GM23338 (cell line): ENCODE measurements around the gene MTAP. TPM values are rescaled to one million over a fixed set of nuclear protein-coding genes. Genes with fewer than 3 reads are reported as not detected.

Experiments used
- ATAC-seq: fragments of 200-7000 bp; cut with Tn5 transposase; 3 replicates; pipeline ENCODE4 v1.9.1; 2020
- DNase-seq: peaks from one replicate; pipeline ENCODE4 v3.0.0-alpha.2; 2015; ENCODE audit warnings: low spot score
- H2AFZ ChIP-seq: fragments of 200-600 bp; sonication (generic); 2 replicates; pipeline ENCODE4 v1.8.0; 2016; ENCODE audit warnings: antibody characterized with exemption, mild to moderate bottlenecking, moderate library complexity
- H3F3A ChIP-seq: fragments of 200-600 bp; sonication (generic); replicated peaks from 2 replicates; pipeline ENCODE4 v1.8.0; 2017; ENCODE audit warnings: antibody characterized with exemption, mixed run types, low read depth
- H3K27ac ChIP-seq: fragments of 200-600 bp; sonication (generic); 2 replicates; pipeline ENCODE4 v1.6.1; 2016; ENCODE audit warnings: low read depth
- H3K27me3 ChIP-seq: fragments of 200-600 bp; sonication (generic); 2 replicates; pipeline ENCODE4 v1.8.0; 2016; ENCODE audit warnings: mild to moderate bottlenecking, mixed run types, moderate library complexity; ENCODE audit not compliant: insufficient read depth
- H3K36me3 ChIP-seq: fragments of 200-600 bp; sonication (generic); 2 replicates; pipeline ENCODE4 v1.8.0; 2016; ENCODE audit warnings: mild to moderate bottlenecking; ENCODE audit not compliant: insufficient read depth
- H3K4me1 ChIP-seq: fragments of 200-600 bp; sonication (generic); 2 replicates; pipeline ENCODE4 v1.8.0; 2016; ENCODE audit warnings: mild to moderate bottlenecking, moderate library complexity; ENCODE audit not compliant: insufficient read depth
- H3K4me2 ChIP-seq: fragments of 200-600 bp; sonication (generic); 2 replicates; pipeline ENCODE4 v1.7.1; 2017; ENCODE audit warnings: mixed run types
- H3K4me3 ChIP-seq: fragments of 200-600 bp; sonication (generic); 2 replicates; pipeline ENCODE4 v1.6.1; 2016; ENCODE audit warnings: mixed run types
- H3K79me2 ChIP-seq: fragments of 200-600 bp; sonication (generic); replicated peaks from 2 replicates; pipeline ENCODE4 v1.8.0; 2017; ENCODE audit warnings: mild to moderate bottlenecking; ENCODE audit not compliant: insufficient read depth
- H3K9me2 ChIP-seq: fragments of 200-600 bp; sonication (generic); 2 replicates; pipeline ENCODE4 v1.8.0; 2017; ENCODE audit not compliant: insufficient read depth
- H4K20me1 ChIP-seq: fragments of 200-600 bp; sonication (generic); replicated peaks from 2 replicates; pipeline ENCODE4 v1.8.0; 2017; ENCODE audit warnings: mild to moderate bottlenecking; ENCODE audit not compliant: insufficient read depth
- H3K27ac Mint-ChIP-seq: 2 replicates; pipeline ENCODE4 v1.8.0; 2020; ENCODE audit warnings: inconsistent platforms, mild to moderate bottlenecking, moderate library complexity, mixed read lengths
- H3K27me3 Mint-ChIP-seq: 3 replicates; pipeline ENCODE4 v1.8.0; 2022; ENCODE audit warnings: low read depth, mild to moderate bottlenecking, moderate library complexity, mixed read lengths, inconsistent platforms; ENCODE audit not compliant: insufficient read depth, poor library complexity
- H3K36me3 Mint-ChIP-seq: 3 replicates; pipeline ENCODE4 v1.8.0; 2021; ENCODE audit warnings: low read depth, mild to moderate bottlenecking, inconsistent platforms, moderate library complexity, mixed read lengths
- H3K4me1 Mint-ChIP-seq: 3 replicates; pipeline ENCODE4 v1.8.0; 2020; ENCODE audit warnings: mild to moderate bottlenecking, inconsistent platforms, mixed read lengths
- H3K4me3 Mint-ChIP-seq: 3 replicates; pipeline ENCODE4 v1.8.0; 2021; ENCODE audit warnings: moderate library complexity, mild to moderate bottlenecking, inconsistent platforms, mixed read lengths
- H3K9me3 Mint-ChIP-seq: 3 replicates; pipeline ENCODE4 v1.8.0; 2020; ENCODE audit warnings: moderate library complexity, mild to moderate bottlenecking, inconsistent platforms, mixed read lengths
- CREB1 ChIP-seq: fragments of 250-450 bp; sonication (Bioruptor Pico); IDR thresholded peaks from 2 replicates; pipeline ENCODE4 v1.5.0; 2020; ENCODE audit warnings: low read depth, mild to moderate bottlenecking, moderate library complexity
- ETS1 ChIP-seq: IDR thresholded peaks from 2 replicates; pipeline ENCODE4 v1.6.1; 2016; ENCODE audit warnings: antibody characterized with exemption
- EZH2 ChIP-seq: fragments of 200-600 bp; sonication (generic); IDR thresholded peaks from one replicate; pipeline ENCODE4 v1.8.0; 2017; ENCODE audit warnings: antibody characterized with exemption, mild to moderate bottlenecking, low read depth; ENCODE audit not compliant: unreplicated experiment
- EZH2phosphoT487 ChIP-seq: fragments of 200-600 bp; sonication (generic); IDR thresholded peaks from one replicate; pipeline ENCODE4 v1.8.1; 2018; ENCODE audit warnings: antibody characterized with exemption; ENCODE audit not compliant: unreplicated experiment
- NANOG ChIP-seq: IDR thresholded peaks from 2 replicates; pipeline ENCODE4 v1.6.1; 2016; ENCODE audit warnings: antibody characterized with exemption, borderline replicate concordance
- POLR2AphosphoS5 ChIP-seq: IDR thresholded peaks from 2 replicates; pipeline ENCODE4 v1.6.1; 2016; ENCODE audit warnings: antibody characterized with exemption, low read depth
- REST ChIP-seq: IDR thresholded peaks from one replicate; pipeline ENCODE4 v1.6.1; 2018; ENCODE audit warnings: antibody characterized with exemption; ENCODE audit not compliant: unreplicated experiment
- STAT1 ChIP-seq: IDR thresholded peaks from one replicate; pipeline ENCODE4 v1.6.1; 2016; ENCODE audit warnings: antibody characterized with exemption; ENCODE audit not compliant: unreplicated experiment
- ZNF114 ChIP-seq: fragments of 250-450 bp; sonication (Bioruptor Pico); IDR thresholded peaks from 2 replicates; pipeline ENCODE4 v1.5.0; 2020; ENCODE audit warnings: mild to moderate bottlenecking, moderate library complexity
- polyA plus RNA-seq: library from polyadenylated mRNA; unstranded; fragments of >200 nt; fragmentation: Nextera tagmentation; extraction: Ambion mirVana; gene quantifications from 2 replicates; pipeline ENCODE4 v1.2.1, GENCODE V29; 2016
- total RNA-seq: library from RNA; depleted of rRNA; stranded (reverse); fragments of >200 nt; shearing (Covaris generic); gene quantifications from 2 replicates; pipeline ENCODE4 v1.2.3, GENCODE V29; 2014
- TF ChIP-seq, protein P1 (sequence below): fragments of 250-450 bp; sonication (Bioruptor Pico); IDR thresholded peaks from 2 replicates; pipeline ENCODE4 v1.5.0; 2020; ENCODE audit warnings: mild to moderate bottlenecking, moderate library complexity

Gene MTAP
- total and polyA plus RNA-seq, 2 experiments from 2014 or later: 61.8 to 70.0 TPM

DNA sequence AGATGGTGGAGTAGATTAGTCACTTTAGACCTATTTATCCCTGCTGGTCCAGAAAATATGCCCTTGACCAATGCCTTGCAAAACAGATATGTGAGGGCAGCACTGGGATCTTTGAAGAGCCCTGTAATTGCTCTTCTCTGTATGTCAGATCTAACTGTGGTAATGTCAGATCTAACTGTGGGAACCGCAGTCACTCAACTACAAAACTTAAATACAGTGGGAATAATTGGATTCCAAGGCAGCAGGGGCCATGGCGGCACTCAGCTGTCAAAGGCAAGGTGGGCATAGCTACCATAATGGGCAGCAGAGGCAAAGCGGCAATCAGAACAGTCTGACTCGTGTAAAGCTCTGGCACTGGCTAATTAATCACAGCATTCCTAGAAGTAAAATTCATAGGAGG, 46.2 kb downstream of the MTAP start:
- Histone ChIP-seq H3K27me3 (no peaks in the 10 kb centered on the region), H3K79me2 (no peaks in the 10 kb centered on the region; the same call in none of the 2 replicates), H3K4me2 (no peak overlapping the region), H3K4me3 (no peak overlapping the region), H3K9me2 (peaks cover 5% of the 10 kb centered on the region), H2AFZ (no peak overlapping the region), H3F3A (no peaks in the 10 kb centered on the region), H4K20me1 (peaks cover 14% of the 10 kb centered on the region), H3K27ac (no peak overlapping the region), H3K4me1 (no peaks in the 10 kb centered on the region), H3K36me3 (peaks cover 32% of the 10 kb centered on the region)
- Mint-ChIP-seq H3K36me3 (peaks cover 94% of the 10 kb centered on the region), H3K27me3 (peaks cover 7% of the 10 kb centered on the region), H3K4me1 (no peaks in the 10 kb centered on the region), H3K27ac (no peak overlapping the region), H3K9me3 (peaks cover 47% of the 10 kb centered on the region), H3K4me3 (no peak overlapping the region)
- ATAC-seq: no peak
- no peak for DNase-seq
- TF ChIP-seq STAT1: no peak
- TF ChIP-seq REST: no peak

DNA sequence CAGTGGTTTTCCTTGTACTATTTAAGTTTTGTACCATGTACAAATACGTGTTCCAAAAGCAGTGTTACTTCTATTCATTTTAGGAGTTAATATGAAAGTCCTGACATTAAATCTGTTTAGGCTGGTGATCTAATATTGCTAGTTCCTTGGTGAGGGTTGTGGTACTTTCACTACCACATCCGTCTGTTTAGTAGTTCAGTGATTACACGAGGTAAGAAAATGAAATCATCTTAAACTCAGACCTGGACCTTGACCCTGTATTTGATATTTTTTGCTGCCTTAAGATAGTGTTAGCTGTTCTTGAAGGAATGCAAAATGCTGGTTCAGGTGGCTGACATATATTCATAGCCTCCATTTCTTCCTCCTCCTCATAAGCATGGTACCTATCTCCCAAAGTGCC, 50.3 kb downstream of the MTAP start:
- Mint-ChIP-seq H3K4me3 (no peak overlapping the region), H3K27ac (no peak overlapping the region), H3K36me3 (peaks cover 88% of the 10 kb centered on the region), H3K4me1 (no peaks in the 10 kb centered on the region), H3K9me3 (peaks cover 12% of the 10 kb centered on the region; the same call in 2 of the 3 replicates), H3K27me3 (peaks cover 8% of the 10 kb centered on the region)
- ATAC-seq: no peak
- Histone ChIP-seq H3K27me3 (no peaks in the 10 kb centered on the region), H3F3A (0 out of 2 replicates have a peak, but pooled peaks cover 5% of the 10 kb centered on the region), H3K27ac (no peak overlapping the region), H3K4me3 (no peak overlapping the region), H3K9me2 (no peaks in the 10 kb centered on the region), H4K20me1 (peaks cover 32% of the 10 kb centered on the region), H3K36me3 (peaks cover 33% of the 10 kb centered on the region), H3K79me2 (no peaks in the 10 kb centered on the region; the same call in 1 of the 2 replicates), H3K4me2 (no peak overlapping the region), H3K4me1 (no peaks in the 10 kb centered on the region), H2AFZ (no peak overlapping the region)
- no peak for DNase-seq
- no peak for TF ChIP-seq NANOG
- TF ChIP-seq EZH2: no peak
- TF ChIP-seq, protein P1, sequence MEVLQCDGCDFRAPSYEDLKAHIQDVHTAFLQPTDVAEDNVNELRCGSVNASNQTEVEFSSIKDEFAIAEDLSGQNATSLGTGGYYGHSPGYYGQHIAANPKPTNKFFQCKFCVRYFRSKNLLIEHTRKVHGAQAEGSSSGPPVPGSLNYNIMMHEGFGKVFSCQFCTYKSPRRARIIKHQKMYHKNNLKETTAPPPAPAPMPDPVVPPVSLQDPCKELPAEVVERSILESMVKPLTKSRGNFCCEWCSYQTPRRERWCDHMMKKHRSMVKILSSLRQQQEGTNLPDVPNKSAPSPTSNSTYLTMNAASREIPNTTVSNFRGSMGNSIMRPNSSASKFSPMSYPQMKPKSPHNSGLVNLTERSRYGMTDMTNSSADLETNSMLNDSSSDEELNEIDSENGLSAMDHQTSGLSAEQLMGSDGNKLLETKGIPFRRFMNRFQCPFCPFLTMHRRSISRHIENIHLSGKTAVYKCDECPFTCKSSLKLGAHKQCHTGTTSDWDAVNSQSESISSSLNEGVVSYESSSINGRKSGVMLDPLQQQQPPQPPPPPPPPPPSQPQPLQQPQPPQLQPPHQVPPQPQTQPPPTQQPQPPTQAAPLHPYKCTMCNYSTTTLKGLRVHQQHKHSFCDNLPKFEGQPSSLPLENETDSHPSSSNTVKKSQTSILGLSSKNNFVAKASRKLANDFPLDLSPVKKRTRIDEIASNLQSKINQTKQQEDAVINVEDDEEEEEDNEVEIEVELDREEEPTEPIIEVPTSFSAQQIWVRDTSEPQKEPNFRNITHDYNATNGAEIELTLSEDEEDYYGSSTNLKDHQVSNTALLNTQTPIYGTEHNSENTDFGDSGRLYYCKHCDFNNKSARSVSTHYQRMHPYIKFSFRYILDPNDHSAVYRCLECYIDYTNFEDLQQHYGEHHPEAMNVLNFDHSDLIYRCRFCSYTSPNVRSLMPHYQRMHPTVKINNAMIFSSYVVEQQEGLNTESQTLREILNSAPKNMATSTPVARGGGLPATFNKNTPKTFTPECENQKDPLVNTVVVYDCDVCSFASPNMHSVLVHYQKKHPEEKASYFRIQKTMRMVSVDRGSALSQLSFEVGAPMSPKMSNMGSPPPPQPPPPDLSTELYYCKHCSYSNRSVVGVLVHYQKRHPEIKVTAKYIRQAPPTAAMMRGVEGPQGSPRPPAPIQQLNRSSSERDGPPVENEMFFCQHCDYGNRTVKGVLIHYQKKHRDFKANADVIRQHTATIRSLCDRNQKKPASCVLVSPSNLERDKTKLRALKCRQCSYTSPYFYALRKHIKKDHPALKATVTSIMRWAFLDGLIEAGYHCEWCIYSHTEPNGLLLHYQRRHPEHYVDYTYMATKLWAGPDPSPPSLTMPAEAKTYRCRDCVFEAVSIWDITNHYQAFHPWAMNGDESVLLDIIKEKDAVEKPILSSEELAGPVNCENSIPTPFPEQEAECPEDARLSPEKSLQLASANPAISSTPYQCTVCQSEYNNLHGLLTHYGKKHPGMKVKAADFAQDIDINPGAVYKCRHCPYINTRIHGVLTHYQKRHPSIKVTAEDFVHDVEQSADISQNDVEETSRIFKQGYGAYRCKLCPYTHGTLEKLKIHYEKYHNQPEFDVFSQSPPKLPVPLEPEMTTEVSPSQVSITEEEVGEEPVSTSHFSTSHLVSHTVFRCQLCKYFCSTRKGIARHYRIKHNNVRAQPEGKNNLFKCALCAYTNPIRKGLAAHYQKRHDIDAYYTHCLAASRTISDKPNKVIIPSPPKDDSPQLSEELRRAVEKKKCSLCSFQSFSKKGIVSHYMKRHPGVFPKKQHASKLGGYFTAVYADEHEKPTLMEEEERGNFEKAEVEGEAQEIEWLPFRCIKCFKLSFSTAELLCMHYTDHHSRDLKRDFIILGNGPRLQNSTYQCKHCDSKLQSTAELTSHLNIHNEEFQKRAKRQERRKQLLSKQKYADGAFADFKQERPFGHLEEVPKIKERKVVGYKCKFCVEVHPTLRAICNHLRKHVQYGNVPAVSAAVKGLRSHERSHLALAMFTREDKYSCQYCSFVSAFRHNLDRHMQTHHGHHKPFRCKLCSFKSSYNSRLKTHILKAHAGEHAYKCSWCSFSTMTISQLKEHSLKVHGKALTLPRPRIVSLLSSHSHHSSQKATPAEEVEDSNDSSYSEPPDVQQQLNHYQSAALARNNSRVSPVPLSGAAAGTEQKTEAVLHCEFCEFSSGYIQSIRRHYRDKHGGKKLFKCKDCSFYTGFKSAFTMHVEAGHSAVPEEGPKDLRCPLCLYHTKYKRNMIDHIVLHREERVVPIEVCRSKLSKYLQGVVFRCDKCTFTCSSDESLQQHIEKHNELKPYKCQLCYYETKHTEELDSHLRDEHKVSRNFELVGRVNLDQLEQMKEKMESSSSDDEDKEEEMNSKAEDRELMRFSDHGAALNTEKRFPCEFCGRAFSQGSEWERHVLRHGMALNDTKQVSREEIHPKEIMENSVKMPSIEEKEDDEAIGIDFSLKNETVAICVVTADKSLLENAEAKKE (CRISPR knock-in tag): no peak
- TF ChIP-seq EZH2phosphoT487: no peak
- no peak for TF ChIP-seq ETS1
- TF ChIP-seq CREB1: no peak
- no peak for TF ChIP-seq STAT1
- no peak for TF ChIP-seq ZNF114 (CRISPR knock-in tag)
- TF ChIP-seq POLR2AphosphoS5: no peak
